ENCODE results near the gene TAS1R2. TPM values are rescaled to one million over a fixed set of nuclear protein-coding genes. Genes with fewer than 3 reads are reported as not detected.

TAS1R2 gene
- total and polyA plus RNA-seq, 9 of the 15 experiments (the other 6 are each of a cell fraction or from before 2014, with no cell fraction given), result not detected

GRCh38 chr1:18874600-18874999 lies 15.1 kb upstream of the TAS1R2 start:
- ChIA-PET POLR2A (interaction anchor here (0.6 to 1.4 kb wide), 4 partner anchors 10 to 299 kb away, joined by 3 to 5 read pairs (median 3); no protein-coding TSS in a partner anchor), CTCF (ENCODE audit: low intra/inter-chr PET ratio) (interaction anchor here (1.0 to 2.3 kb wide), 3 partner anchors 20 to 277 kb away, joined by 3 to 27 read pairs (median 4); no protein-coding TSS in a partner anchor)
- ATAC-seq, result no peak
- in situ Hi-C loops (cut with MboI), result no loop called here
- no TSS peak for BruUV-seq (replicated peaks)
- peaks cover 12% of the 10 kb centered on the region for H4K20me1 ChIP-seq (replicated peaks; ENCODE audit: control insufficient read depth, insufficient read depth, low read length)
- H3K4me3 ChIP-seq, result no peak overlapping the region
- intact Hi-C loops (cut with micrococcal nuclease), result no loop called here
- no peaks in the 10 kb centered on the region for H3K9me1 ChIP-seq (ENCODE audit: control insufficient read depth, insufficient read depth, low read length)
- H3K9me3 ChIP-seq (replicated peaks; ENCODE audit: control insufficient read depth, insufficient read depth, low read depth, low read length), result no peaks in the 10 kb centered on the region
- no peaks in the 10 kb centered on the region for H3K79me2 ChIP-seq (ENCODE audit: control insufficient read depth, insufficient read depth, low read length)
- WGBS (ENCODE audit: insufficient coverage, low coverage, missing lambda C conversion rate), result 66% methylated on average over 6 of the region's 8 CpGs
- H3K4me1 ChIP-seq (replicated peaks in 1 of 2; ENCODE audit: control insufficient read depth in 2 of 2, insufficient read depth in 2 of 2, low read length in 2 of 2), result peaks cover 0 to 18% of the 10 kb centered on the region in 2 experiments; a peak in 2 of 5 replicates
- TF ChIP-seq ATF2 (CRISPR knock-in tag; IDR thresholded peaks at IDR 0.05), result no peak
- no peak for TF ChIP-seq ZNF408 (CRISPR knock-in tag; IDR thresholded peaks at IDR 0.05; ENCODE audit: low read depth)
- TF ChIP-seq EGR1 (conservative IDR thresholded peaks at IDR 0.05), result no peak
- no peak for TF ChIP-seq IFI16 (CRISPR knock-in tag; IDR thresholded peaks at IDR 0.05)
- TF ChIP-seq ZNF707 (CRISPR knock-in tag; conservative IDR thresholded peaks at IDR 0.05), result no peak
- no peak for TF ChIP-seq ZNF143 (CRISPR knock-in tag; IDR thresholded peaks at IDR 0.05)
- no peak for TF ChIP-seq TCFL5 (CRISPR knock-in tag; conservative IDR thresholded peaks at IDR 0.05)
- no peak for TF ChIP-seq STAT5A (IDR thresholded peaks at IDR 0.05; ENCODE audit: borderline replicate concordance, low read length)
- no peak overlapping the region for H3K27ac ChIP-seq (ENCODE audit: extremely low read depth, low read depth, low read length)
- DNase-seq (ENCODE audit: extremely low read depth in 1 of 4, low spot score in 3 of 4), result no peak
- H3K9ac ChIP-seq (ENCODE audit: insufficient read depth in 1 of 2, low read depth in 2 of 2, low read length in 2 of 2), result peak overlapping the region in 1 of 2 experiments; percentile 21; a peak in 1 of 4 replicates
- no peaks in the 10 kb centered on the region for H3K36me3 ChIP-seq (ENCODE audit: control insufficient read depth, insufficient read depth, low read length)
- peaks cover 0 to 6% of the 10 kb centered on the region in 2 experiments; a peak in 1 of 5 replicates for H3K27me3 ChIP-seq (ENCODE audit: control insufficient read depth in 2 of 2, insufficient read depth in 2 of 2, low read length in 2 of 2)
- H3K4me2 ChIP-seq (ENCODE audit: insufficient read depth, low read length), result no peak overlapping the region
- FAIRE-seq, result no peak
- H2AFZ ChIP-seq (ENCODE audit: low read depth, low read length), result no peak overlapping the region
